Fibroblast of villous mesenchyme (primary cell): ENCODE results near the gene GAGE2A. TPM values are rescaled to one million over a fixed set of nuclear protein-coding genes. Genes with fewer than 3 reads are reported as not detected.
"Not testable (repeated sequence)": the region's sequence is repeated elsewhere in the genome, so short reads cannot be mapped to it uniquely, and the experiment has no call there.

ENCODE experiments used
- DNase-seq: peaks from one replicate; pipeline ENCODE4 v3.0.0-alpha.2; 2010; ENCODE audit warnings: low read depth
- H3K4me3 ChIP-seq: 2 replicates; pipeline ENCODE4 v1.5.1; 2011; ENCODE audit warnings: low read depth, mild to moderate bottlenecking, low read length
- total RNA-seq: library from RNA; depleted of rRNA; stranded (reverse); fragments of >200 nt; gene quantifications from 2 replicates; pipeline ENCODE4 v1.2.3, GENCODE V29; 2012
- TF ChIP-seq, protein P1 (sequence below): IDR thresholded peaks from 2 replicates; pipeline ENCODE4 v1.5.1; 2012; ENCODE audit warnings: low read depth, mild to moderate bottlenecking, low read length; ENCODE audit not compliant: insufficient read depth

Gene GAGE2A, protein sequence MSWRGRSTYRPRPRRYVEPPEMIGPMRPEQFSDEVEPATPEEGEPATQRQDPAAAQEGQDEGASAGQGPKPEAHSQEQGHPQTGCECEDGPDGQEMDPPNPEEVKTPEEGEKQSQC
- not detected in 2 replicates for total RNA-seq

DNA sequence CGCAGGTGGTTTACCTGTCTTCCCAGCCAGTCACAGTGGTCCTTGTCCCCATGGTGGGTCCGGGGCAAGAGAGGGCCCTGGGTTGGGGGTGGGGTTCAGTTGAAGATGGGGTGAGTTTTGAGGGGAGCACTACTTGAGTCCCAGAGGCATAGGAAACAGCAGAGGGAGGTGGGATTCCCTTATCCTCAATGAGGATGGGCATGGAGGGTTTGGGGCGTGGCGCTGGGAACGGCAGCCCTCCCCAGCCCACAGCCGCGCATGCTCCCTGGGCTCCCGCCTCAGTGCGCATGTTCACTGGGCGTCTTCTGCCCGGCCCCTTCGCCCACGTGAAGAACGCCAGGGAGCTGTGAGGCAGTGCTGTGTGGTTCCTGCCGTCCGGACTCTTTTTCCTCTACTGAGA is at the start of gene GAGE2A:
TSS of gene GAGE2A (plus strand) at position 301 of the 400 bp plus-strand sequence. CDS start 1,155 bp downstream, outside the sequence.
- not testable (repeated sequence) for H3K4me3 ChIP-seq, DNase-seq

DNA sequence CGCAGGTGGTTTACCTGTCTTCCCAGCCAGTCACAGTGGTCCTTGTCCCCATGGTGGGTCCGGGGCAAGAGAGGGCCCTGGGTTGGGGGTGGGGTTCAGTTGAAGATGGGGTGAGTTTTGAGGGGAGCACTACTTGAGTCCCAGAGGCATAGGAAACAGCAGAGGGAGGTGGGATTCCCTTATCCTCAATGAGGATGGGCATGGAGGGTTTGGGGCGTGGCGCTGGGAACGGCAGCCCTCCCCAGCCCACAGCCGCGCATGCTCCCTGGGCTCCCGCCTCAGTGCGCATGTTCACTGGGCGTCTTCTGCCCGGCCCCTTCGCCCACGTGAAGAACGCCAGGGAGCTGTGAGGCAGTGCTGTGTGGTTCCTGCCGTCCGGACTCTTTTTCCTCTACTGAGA is 47.9 kb upstream of the GAGE2A start, which contains the start of gene GAGE12D:
TSS of gene GAGE12D (plus strand) at position 301 of the 400 bp plus-strand sequence. CDS start 1,155 bp downstream, outside the sequence.
- not testable (repeated sequence) for DNase-seq

DNA sequence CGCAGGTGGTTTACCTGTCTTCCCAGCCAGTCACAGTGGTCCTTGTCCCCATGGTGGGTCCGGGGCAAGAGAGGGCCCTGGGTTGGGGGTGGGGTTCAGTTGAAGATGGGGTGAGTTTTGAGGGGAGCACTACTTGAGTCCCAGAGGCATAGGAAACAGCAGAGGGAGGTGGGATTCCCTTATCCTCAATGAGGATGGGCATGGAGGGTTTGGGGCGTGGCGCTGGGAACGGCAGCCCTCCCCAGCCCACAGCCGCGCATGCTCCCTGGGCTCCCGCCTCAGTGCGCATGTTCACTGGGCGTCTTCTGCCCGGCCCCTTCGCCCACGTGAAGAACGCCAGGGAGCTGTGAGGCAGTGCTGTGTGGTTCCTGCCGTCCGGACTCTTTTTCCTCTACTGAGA is 38.3 kb upstream of the GAGE2A start, which contains the start of gene GAGE12E:
TSS of gene GAGE12E (plus strand) at position 301 of the 400 bp plus-strand sequence. CDS start 1,155 bp downstream, outside the sequence.
- not testable (repeated sequence) for DNase-seq, H3K4me3 ChIP-seq

More for the DNA sequence above, 47.9 kb upstream of the GAGE2A start, which contains the start of gene GAGE12D:
- not testable (repeated sequence) for H3K4me3 ChIP-seq

DNA sequence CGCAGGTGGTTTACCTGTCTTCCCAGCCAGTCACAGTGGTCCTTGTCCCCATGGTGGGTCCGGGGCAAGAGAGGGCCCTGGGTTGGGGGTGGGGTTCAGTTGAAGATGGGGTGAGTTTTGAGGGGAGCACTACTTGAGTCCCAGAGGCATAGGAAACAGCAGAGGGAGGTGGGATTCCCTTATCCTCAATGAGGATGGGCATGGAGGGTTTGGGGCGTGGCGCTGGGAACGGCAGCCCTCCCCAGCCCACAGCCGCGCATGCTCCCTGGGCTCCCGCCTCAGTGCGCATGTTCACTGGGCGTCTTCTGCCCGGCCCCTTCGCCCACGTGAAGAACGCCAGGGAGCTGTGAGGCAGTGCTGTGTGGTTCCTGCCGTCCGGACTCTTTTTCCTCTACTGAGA is 28.8 kb upstream of the GAGE2A start, which contains the start of gene GAGE12F:
TSS of gene GAGE12F (plus strand) at position 301 of the 400 bp plus-strand sequence. CDS start 1,155 bp downstream, outside the sequence.
- not testable (repeated sequence) for DNase-seq, H3K4me3 ChIP-seq

DNA sequence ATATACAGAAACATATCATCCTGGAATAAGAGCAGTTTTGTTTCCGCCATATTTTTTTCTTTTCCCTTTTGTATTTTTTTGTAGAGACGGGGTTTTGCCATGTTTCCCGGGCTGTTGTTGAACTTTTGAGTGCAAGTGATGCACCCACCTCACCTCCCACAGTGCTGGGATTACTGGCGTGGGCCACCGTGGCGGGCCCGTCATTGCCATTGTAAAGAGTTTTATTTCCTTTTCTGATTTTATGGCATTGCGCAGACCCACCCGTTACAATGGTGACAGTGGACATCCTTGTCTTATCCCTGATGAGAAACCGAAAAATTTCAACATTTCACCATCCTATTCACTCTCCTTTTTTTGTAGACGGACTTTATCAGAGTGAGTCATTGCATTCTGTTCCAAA is 20.6 kb upstream of the GAGE2A start:
- H3K4me3 ChIP-seq, DNase-seq: not testable (repeated sequence)

DNA sequence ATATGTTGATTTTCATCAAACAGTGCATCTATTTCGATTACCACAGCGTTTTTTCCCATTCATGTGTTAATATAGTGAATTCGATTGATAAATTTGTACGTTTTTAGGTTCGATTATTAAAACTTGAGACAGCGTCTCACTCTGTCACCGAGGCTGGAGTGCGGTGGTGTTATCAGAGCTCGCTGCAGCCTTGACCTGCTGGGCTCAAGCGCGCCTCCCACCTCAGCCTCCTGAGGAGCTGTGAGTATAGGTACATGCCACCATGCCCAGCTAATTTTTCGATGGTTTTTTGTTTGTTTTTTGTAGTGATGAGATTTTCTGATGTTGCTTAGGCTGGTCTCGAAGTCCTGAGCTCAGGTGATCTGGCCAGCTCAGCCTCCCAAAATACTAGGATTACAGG is 20.1 kb upstream of the GAGE2A start:
- H3K4me3 ChIP-seq, DNase-seq: not testable (repeated sequence)

DNA sequence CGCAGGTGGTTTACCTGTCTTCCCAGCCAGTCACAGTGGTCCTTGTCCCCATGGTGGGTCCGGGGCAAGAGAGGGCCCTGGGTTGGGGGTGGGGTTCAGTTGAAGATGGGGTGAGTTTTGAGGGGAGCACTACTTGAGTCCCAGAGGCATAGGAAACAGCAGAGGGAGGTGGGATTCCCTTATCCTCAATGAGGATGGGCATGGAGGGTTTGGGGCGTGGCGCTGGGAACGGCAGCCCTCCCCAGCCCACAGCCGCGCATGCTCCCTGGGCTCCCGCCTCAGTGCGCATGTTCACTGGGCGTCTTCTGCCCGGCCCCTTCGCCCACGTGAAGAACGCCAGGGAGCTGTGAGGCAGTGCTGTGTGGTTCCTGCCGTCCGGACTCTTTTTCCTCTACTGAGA is 19.2 kb upstream of the GAGE2A start, which contains the start of gene GAGE12G:
TSS of gene GAGE12G (plus strand) at position 301 of the 400 bp plus-strand sequence. CDS start 1,155 bp downstream, outside the sequence.
- DNase-seq, H3K4me3 ChIP-seq: not testable (repeated sequence)

DNA sequence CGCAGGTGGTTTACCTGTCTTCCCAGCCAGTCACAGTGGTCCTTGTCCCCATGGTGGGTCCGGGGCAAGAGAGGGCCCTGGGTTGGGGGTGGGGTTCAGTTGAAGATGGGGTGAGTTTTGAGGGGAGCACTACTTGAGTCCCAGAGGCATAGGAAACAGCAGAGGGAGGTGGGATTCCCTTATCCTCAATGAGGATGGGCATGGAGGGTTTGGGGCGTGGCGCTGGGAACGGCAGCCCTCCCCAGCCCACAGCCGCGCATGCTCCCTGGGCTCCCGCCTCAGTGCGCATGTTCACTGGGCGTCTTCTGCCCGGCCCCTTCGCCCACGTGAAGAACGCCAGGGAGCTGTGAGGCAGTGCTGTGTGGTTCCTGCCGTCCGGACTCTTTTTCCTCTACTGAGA is 9.6 kb upstream of the GAGE2A start, which contains the start of gene GAGE12H:
TSS of gene GAGE12H (plus strand) at position 301 of the 400 bp plus-strand sequence. CDS start 1,155 bp downstream, outside the sequence.
- not testable (repeated sequence) for H3K4me3 ChIP-seq, DNase-seq

DNA sequence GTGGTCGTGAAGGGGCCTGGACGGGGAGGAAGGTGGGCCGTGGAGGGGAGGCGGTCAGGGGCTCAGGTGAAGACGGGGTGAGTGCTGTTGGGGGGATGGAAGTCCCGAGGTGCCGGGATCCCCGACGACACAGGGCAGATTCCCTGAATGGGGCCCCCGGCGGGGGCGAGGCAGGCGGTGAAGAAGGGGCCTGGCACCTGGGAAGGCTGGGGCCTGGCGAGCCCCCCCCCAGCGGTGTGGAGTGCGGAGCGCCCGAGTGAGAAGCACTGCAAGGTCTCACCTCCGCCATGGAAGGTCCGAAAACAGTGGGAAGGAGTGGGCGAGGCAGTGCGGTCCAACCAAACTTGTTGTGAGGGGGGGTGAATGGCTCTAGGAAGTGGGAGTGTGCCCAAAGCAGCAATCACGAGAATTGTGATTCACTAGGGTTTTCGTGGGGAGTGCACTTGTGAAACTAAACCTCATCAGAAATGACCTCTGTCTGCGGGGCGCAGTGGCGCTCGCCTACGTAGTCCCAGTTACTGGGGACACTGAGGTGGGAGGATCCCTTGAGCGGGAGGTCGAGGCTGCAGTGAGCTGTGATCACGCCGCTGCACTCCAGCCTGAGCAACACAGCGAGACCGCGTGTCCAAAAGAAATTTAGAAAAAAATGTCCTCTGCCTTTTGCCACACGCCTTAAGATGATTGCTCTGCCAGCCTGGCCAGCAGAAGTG is 628 bp downstream of the GAGE2A start:
- DNase-seq, H3K4me3 ChIP-seq: not testable (repeated sequence)

DNA sequence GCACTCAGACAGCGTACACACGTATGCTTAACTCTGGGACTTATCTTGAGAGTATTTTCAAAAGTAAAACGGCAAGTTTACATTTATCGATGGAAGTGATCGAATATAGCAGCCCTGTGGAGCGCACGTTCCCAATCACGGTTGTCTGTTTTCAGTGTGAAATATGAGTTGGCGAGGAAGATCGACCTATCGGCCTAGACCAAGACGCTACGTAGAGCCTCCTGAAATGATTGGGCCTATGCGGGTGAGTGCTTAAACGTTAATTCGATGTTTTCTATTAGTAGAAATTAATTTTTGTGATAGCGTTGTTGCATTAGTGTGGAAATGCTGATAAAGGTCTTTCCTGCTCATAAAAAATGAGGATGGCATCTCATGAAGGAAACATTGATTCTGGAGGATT is 1.2 kb downstream of the GAGE2A start:
- not testable (repeated sequence) for DNase-seq, H3K4me3 ChIP-seq

DNA sequence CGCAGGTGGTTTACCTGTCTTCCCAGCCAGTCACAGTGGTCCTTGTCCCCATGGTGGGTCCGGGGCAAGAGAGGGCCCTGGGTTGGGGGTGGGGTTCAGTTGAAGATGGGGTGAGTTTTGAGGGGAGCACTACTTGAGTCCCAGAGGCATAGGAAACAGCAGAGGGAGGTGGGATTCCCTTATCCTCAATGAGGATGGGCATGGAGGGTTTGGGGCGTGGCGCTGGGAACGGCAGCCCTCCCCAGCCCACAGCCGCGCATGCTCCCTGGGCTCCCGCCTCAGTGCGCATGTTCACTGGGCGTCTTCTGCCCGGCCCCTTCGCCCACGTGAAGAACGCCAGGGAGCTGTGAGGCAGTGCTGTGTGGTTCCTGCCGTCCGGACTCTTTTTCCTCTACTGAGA is 9.4 kb downstream of the GAGE2A start, which contains the start of gene GAGE1:
TSS of gene GAGE1 (plus strand) at position 301 of the 400 bp plus-strand sequence. CDS start 1,155 bp downstream, outside the sequence.
- not testable (repeated sequence) for H3K4me3 ChIP-seq, DNase-seq

DNA sequence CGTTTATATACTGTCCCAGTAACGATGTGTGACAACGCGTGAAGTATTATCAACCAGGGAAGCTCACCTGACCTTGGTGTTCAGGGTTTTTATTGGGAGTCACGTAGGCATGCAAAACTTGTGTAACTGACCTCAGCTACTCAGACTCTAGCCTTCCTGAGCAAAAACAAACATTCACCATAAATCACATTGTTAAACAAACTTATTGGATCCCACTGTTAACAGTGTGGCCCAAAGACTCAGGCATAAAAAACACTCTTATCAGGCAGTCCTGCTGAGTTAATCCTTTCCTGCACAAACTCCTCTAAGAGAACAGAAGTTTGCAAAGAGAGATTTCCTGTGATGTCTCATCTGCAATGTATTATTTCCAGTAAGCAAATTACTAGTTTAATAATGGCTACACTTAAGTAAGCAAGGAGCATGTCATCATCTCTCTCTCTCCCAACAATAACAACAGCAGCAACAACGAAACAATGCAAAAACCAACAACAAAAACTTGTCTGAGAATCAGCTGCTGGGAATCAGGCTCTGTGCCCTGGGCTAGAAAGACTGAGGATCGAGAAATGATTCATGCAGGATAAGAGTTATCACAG is 21.5 kb downstream of the GAGE2A start:
- DNase-seq, result no peak
- TF ChIP-seq, protein P1, sequence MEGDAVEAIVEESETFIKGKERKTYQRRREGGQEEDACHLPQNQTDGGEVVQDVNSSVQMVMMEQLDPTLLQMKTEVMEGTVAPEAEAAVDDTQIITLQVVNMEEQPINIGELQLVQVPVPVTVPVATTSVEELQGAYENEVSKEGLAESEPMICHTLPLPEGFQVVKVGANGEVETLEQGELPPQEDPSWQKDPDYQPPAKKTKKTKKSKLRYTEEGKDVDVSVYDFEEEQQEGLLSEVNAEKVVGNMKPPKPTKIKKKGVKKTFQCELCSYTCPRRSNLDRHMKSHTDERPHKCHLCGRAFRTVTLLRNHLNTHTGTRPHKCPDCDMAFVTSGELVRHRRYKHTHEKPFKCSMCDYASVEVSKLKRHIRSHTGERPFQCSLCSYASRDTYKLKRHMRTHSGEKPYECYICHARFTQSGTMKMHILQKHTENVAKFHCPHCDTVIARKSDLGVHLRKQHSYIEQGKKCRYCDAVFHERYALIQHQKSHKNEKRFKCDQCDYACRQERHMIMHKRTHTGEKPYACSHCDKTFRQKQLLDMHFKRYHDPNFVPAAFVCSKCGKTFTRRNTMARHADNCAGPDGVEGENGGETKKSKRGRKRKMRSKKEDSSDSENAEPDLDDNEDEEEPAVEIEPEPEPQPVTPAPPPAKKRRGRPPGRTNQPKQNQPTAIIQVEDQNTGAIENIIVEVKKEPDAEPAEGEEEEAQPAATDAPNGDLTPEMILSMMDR, result no peak
- no peak overlapping the region for H3K4me3 ChIP-seq
